ENCODE data around the gene PDZK1IP1. TPM values are rescaled to one million over a fixed set of nuclear protein-coding genes. Genes with fewer than 3 reads are reported as not detected.

PDZK1IP1 gene
- 6.1 to 8.7 TPM (median 8.0 TPM) in 5 replicates for total RNA-seq (2022; extraction: Qiagen RNA extraction)

DNA sequence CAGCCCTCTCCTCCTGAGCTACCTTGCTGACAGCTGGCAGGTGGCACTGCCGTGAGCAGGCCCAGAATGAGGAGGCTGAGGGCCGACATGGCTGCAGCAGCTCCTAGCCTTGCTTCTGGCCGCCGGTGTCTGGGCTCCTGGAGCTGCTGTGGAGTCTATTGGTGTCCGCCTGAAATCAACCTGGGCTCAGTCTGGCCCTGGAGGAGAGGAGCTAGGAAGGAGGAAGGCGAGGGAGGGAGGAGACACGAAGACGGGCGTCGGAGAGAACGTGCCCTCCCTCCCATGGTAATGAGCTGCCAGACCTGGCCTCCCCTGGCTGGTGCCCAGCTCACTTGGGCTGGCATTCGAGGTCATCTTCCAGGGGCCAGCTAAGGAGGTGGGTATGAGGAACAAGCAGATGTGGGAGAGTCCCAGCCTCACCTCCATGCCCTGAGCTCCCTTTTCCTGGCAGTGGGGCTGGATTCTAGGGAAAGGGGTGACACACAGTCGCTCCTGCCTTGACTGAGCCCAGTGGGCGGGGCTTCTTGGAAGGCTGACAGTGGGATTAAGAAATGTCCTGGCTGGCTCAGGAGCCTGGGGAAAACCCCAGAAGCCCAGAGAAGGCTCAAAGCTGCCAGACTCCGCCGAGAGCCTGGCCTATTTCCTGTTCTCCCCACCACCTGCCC is at the start of gene PDZK1IP1:
PDZK1IP1 (minus strand) TSS at position 193 of the 665 bp plus-strand sequence; CDS start at position 89, 104 bp downstream.

GRCh38 chr1:47232187-47232874 is 42.5 kb upstream of the PDZK1IP1 start, which contains the start of gene TAL1:
Gene TAL1, minus strand, starts transcription at chr1:47232225. Its CDS starts 6,337 bp downstream, at chr1:47225888.

DNA sequence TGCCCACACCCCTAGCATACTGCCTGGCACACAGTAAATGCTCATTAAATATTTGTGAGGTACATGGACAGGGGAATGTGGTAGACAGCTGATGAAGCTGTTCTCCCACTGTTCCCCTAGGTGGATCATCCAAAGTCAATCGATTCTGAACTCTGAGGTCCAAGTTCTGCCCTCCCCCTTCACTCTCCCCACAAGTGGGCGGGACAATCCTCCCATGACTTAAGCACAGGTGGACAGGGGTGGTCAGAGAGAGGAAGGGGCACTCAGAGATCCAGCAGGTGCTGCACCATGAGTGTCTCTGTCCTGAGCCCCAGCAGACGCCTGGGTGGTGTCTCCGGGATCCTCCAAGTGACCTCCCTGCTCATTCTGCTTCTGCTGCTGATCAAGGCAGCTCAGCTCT is 52.6 kb downstream of the PDZK1IP1 start, which contains the start of gene CYP4A22:
CYP4A22 (plus strand) TSS at position 244 of the 400 bp plus-strand sequence; CDS start at position 289, 45 bp downstream.

Other genes starting within 250 kb of the PDZK1IP1 start
- not detected in 5 replicates for gene CYP4A11, start 248.6 kb downstream of the PDZK1IP1 start, total RNA-seq (2022; extraction: Qiagen RNA extraction)
- 0.03 to 0.26 TPM (median 0.05 TPM) in 3 of 5 replicates, not detected in the others for gene CYP4X1, start 166.4 kb downstream of the PDZK1IP1 start, total RNA-seq (2022; extraction: Qiagen RNA extraction)
- gene CYP4Z1, start 122.8 kb downstream of the PDZK1IP1 start, total RNA-seq (2022; extraction: Qiagen RNA extraction) = not detected in 5 replicates
- not detected in 5 replicates for gene CYP4A22, start 52.6 kb downstream of the PDZK1IP1 start, total RNA-seq (2022; extraction: Qiagen RNA extraction)
- not detected in 5 replicates for gene TAL1, start 42.2 kb upstream of the PDZK1IP1 start, total RNA-seq (2022; extraction: Qiagen RNA extraction)
- gene STIL, start 124.1 kb upstream of the PDZK1IP1 start, total RNA-seq (2022; extraction: Qiagen RNA extraction) = 8.6 to 10.2 TPM (median 9.3 TPM) in 5 replicates
- 55.9 to 69.2 TPM (median 62.6 TPM) in 5 replicates for gene CMPK1, start 143.8 kb upstream of the PDZK1IP1 start, total RNA-seq (2022; extraction: Qiagen RNA extraction)
- gene FOXE3, start 226.2 kb upstream of the PDZK1IP1 start, total RNA-seq (2022; extraction: Qiagen RNA extraction) = 0.06 to 0.09 TPM (median 0.08 TPM) in 3 of 5 replicates, not detected in the others
- gene FOXD2, start 248.0 kb upstream of the PDZK1IP1 start, total RNA-seq (2022; extraction: Qiagen RNA extraction) = 0.39 to 0.63 TPM (median 0.55 TPM) in 5 replicates

Measured in A549 treated with AZD2906 at 1 μM for 4 hours (cell line).